ENCODE results near the gene PRKCB.
"Not testable (repeated sequence)": the region's sequence is repeated elsewhere in the genome, so short reads cannot be mapped to it uniquely, and the experiment has no call there.

The PRKCB gene

DNA sequence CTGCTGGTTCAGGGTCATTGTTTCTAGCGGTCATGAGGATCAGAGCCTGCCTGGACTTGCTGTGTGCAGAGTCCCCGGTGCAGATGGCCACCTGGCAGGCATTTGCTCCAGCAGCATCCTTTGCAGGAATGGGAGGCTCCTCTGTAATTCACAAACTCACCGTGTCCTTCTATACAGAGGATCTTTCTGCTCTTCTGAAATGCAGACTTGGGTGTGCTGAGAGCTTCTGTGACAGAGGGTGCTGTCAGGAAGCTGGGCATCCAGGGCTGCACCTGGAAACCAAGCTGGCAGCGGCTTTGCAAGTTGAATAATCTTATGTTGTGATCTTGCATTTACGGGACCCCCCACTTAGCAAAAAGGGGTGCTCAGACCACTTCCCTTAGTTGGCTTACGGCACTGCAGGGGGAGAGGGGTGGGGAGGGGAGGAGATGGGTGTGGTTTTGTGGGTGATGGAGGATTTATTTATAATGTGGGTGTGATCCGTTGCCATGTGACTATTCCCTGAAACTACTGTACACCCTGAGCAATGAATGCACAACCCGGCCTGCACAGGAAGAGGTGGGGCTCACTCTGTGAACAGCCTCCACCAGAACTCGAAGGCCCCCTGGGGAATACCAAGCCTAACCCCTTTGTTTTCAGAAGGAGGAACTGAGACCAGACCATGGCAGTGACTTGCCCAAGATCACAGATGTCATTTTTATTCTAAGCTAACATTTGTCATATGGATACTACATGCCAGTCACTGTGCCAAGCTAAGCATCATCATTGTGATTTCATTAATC, 178.3 kb downstream of the PRKCB start:
- H3K27ac ChIP-seq, result peak overlapping the region in 2 of 21 experiments; percentile 6 to 59
- H3K4me3 ChIP-seq, result no peak overlapping the region

DNA sequence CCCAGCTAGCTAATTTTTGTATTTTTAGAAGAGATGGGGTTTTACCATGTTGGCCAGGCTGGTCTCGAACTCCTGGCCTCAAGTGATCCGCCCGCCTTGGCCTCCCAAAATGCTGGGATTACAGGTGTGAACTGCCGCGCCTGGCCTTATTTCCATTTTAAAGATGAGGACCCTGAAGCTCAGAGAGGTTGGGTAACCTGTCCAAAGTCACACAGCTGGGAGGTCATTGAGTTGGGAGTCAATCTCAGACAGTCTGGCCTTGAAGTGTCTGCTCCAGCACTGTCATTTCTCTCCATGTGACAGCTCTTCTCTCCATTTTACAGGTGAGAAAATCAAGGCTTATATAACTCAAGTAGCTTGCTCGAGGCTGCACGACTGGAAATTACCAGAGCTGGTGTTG, 179.2 kb downstream of the PRKCB start:
- H3K27ac ChIP-seq, result peak overlapping the region in 1 of 21 experiments; percentile 45
- H3K4me3 ChIP-seq, result not testable (repeated sequence)

DNA sequence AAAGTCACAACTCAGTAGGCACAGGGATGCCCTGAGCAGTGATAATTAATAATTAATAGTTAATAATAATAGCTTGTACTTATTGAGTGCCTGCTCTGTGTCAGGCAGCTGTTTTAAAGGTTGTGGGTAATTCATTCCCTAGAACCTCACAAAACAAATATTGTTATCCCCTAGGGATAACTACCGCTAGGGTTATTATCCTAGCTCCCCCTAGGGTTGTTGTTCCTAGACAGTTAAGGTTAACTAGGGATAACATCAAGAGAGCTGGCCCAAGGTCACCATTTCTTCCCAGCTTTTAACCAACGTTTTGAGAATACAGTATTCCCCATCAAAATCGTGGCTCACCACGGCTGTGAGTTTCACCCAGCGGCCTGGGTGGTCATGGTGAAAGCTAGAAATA, 180.1 kb downstream of the PRKCB start:
- H3K4me3 ChIP-seq, result no peak overlapping the region
- no peak overlapping the region for H3K27ac ChIP-seq

DNA sequence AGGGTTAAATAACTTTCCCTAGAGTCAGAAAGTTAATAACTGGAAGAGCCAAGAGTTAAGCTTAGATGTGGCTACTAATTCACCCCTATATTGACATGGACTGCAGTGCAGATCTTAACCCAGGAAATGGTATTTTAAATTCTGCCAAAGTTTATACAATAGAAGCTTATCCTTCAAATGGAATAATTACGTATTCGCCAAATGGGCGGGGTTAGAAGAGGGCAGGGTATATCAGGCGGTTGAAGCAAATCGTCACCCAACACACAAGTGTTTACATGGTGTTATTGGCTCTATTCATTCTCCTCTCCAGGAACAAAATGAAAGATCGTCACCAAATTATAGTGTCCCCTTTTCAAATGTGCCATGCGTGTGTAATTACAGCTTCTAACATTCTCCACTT, 182.7 kb downstream of the PRKCB start:
- no peak overlapping the region for H3K4me3 ChIP-seq
- H3K27ac ChIP-seq, result no peak overlapping the region

DNA sequence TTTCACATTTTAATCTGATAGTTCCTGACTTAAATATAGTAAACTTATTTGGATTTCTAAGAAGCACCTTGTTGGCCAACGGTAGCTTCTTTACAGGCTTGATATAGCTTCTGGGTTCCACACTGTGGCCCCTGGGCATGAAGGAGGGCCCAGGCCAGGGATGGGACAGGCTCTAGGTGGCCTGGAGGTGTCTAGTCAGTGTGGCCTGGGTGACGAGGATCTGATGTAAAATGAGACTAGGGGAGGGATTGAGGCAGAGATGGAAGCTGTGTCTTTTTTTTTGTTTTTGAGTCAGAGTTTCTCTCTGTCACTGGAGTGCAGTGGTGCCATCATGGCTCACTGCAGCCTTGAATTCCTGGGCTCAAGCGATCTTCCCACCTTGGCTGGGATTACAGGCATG, 187.0 kb downstream of the PRKCB start:
- Histone ChIP-seq H3K27ac (no peak overlapping the region), H3K4me3 (no peak overlapping the region)

DNA sequence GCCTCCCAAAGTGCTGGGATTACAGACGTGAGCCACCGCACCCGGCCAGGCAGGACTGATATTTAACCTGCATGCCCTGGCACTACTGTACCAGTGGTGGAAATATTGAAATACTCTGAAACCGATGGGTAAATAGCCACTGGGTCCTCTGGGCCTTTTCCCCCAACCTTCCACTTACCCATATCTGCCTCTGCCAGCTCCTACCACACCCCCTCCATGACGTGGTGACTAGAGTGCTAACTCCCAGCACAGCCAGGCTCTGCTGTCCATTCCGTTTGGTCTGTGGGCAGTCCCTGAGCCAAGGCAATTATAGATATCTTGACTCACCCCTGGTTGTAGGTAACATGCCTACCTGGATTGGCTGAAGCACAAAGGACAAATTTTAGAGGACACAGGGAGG, 187.8 kb downstream of the PRKCB start:
- H3K4me3 ChIP-seq, result no peak overlapping the region
- no peak overlapping the region for H3K27ac ChIP-seq

DNA sequence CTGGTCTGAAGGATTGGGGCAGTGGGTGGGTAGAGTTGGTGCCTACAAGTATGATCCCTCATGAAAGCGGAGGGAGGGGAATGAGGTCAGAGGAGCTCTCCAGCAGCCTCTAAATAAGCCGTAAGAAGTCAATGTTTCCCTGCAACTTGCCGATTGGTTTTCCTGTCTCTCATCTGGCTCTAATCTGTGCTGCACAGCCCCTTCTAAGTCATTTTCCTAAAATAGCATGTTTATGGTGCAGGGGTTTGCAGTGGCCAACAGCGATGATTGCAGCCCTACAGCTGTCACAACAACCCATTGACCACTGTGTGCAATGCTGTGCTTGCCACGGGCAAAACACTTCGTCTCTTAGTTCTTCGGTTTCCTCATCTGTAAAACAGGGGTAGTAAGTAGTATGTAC, 189.2 kb downstream of the PRKCB start:
- H3K27ac ChIP-seq, result no peak overlapping the region
- no peak overlapping the region for H3K4me3 ChIP-seq

DNA sequence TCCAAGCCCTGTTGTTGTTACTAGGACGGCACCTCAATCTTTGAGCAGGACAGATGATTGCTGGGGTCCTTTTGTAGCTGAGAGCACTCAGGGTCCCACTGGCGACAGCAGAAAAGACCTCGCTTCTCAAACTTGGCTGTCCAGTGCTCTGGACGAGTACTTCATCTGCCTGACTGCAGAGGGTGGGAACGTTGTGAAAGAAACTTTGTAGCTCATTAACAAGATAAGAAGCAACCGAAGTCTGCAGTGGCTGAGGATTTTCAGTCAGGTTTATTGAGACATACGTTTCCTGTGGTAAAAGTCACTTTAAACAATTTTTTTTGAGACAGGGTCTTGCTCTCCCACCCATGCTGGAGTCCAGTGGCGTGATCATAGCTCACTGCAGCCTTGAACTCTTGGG, 191.7 kb downstream of the PRKCB start:
- H3K4me3 ChIP-seq, result no peak overlapping the region
- no peak overlapping the region for H3K27ac ChIP-seq

DNA sequence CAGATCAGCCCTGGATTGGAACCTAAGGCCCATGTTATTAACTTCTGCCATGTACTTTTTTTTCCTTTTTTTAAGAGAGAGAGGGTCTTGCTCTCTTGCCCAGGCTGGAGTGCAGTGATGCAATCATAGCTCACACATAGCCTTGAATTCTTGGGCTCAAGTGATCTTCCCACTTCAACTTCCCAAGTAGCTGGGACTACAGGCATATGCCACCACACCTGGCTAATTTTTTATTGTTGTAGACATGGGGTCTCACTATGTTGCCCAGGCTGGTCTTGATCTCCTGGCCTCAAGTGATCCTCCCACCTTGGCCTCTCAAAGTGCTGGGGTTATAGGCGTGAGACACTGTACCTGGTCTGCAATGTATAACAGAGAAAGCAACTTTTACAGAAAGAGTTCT, 194.1 kb downstream of the PRKCB start:
- not testable (repeated sequence) for H3K4me3 ChIP-seq, H3K27ac ChIP-seq

DNA sequence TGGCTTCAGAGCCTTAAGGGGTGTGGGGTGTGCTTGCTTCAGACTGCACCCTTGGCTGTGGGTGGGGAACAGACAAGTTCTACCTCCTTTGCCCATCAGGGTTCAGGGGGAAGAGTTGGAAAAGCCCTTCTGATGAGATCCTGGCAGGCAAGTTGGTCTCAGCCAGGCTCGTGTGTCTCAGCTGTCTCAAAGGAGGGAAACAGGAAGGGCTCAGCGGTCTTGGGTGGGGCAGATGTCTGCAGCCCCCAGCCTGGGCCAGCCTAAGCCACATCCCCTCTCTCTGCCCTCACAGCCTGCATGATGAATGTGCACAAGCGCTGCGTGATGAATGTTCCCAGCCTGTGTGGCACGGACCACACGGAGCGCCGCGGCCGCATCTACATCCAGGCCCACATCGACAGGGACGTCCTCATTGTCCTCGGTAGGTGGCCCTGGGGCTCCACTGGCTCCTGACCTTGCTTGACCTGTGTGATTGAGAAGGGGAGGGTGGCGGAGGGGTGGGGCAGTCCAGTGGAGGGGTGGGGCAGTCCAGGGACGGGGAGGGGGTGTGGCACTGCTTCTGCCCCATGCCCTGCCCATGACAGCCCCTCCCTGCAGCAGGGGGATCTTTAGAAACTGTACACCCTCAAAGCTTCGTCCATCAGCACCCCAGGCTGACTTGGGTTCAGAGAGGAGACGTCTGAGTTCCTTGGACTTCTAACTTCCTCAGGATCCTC, 199.5 kb downstream of the PRKCB start:
- no peak overlapping the region for H3K4me3 ChIP-seq
- peak overlapping the region in 1 of 21 experiments; percentile 35 for H3K27ac ChIP-seq

DNA sequence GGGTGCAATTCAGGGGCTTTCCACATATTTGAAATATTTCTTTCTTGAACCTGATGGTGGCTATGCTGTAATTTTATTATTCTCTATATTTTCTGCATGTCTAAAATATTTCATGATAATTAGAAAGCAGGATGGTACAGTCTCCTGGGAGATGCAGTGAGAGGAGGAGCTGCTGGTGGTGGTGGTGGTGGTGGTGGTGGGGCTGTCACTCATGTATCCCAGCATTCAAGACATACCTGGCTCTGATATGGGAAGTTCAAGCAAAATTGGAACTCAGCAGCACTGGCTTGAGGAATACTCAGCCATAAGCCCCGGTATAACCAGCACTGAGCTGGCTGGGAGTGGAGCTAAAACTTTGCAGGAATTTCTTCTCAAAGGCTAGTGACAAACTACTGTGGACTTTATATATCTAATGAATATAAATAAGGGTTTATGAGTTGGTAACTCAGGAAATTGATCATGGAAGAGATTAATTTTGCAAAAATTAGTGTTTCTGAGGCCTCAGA, 200.3 kb downstream of the PRKCB start:
- H3K27ac ChIP-seq, result no peak overlapping the region
- H3K4me3 ChIP-seq, result no peak overlapping the region

DNA sequence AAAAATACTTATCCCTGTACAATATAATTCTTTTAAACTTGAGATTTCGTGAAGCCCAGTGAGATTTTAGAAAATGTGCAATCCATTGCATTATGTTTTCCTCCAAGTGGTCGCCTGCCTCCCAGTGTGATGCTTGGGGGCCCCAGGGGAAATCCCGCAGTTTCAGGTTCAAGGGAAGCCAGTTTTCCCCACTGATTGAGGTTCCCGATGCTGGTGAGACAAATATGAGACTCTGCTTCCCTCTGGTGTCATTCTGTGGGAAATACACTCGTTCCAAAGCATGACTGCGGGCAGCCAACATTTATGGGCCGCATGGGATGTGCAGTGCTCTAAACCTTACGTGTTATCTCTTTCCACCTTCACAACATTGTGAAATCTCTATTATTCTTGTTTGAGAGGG, 200.8 kb downstream of the PRKCB start:
- no peak overlapping the region for H3K27ac ChIP-seq

DNA sequence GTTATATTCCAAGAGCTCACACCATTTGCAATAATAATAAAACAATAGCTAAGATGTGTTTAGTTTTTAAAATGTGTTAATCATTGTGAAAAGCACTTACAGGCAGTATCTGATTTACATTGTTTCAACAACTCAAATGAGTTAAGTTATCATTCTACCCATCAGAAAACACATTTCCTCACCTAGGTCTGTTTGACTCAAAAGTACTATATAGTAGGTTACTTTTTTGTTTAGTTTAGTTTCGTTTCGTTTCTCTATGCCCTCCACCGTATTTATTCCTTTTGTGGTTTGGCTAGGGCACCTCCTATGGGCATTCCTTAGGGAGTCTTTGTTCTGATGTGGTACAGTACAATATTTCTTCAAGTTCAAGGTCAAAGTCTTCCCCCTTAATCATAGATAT, 201.6 kb downstream of the PRKCB start:
- no peak overlapping the region for H3K4me3 ChIP-seq

More for the DNA sequence above, 200.8 kb downstream of the PRKCB start:
- H3K4me3 ChIP-seq, result no peak overlapping the region

DNA sequence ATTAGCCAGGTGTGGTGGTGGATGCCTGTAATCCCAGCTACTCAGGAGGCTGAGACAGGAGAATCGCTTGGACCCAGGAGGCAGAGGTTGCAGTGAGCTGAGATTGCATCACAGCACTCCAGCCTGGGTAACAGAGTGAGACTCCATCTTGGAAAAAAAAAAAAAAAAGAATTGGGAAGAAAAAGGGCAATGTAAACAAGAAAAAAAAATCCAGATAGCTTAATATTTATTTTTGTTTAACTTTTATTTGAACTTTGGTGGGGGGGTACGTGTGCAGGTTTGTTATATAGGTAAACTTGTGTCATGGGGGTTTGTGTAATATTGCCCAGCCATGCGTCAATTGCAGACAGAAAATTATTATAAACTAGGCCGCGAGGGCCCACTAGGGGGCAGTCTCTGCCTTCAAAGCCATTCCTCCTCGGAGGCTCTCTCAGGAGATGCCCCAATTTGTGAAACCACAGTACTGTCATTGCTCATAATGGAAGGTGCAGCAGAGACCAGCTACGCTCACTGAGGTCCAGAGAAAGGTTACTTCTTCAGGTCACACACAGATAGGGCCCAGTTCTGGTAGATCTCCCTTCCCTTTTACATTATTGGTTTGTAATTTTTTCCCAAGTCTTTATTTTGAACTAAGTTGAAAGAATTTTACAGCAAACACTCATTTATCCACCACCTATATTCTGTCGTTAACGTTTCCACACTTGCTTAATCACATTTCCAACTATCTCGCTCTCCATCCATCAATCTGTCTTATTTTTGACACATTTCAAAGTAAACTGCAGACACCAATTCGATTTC, 206.2 kb downstream of the PRKCB start:
- Histone ChIP-seq H3K27ac (no peak overlapping the region), H3K4me3 (no peak overlapping the region)

More for the DNA sequence above, 201.6 kb downstream of the PRKCB start:
- no peak overlapping the region for H3K27ac ChIP-seq

DNA sequence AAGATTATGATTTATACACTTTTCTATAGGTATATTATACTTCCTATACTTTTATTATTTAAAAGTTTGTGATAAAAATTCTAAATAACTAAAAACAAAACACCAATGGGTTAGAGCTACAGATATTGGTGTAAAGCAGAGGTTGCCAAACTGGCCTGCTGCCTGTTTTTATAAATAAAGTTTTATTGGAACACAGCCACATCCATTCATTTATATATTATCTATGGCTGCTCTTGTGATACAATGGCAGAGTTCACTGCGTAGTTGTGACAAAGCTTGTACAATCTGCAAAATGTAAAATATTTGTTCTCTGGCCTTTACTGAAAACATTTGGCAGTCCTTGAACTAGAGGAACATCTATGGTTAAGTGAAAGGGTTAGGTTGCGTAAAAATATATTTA, 208.7 kb downstream of the PRKCB start:
- Histone ChIP-seq H3K27ac (no peak overlapping the region), H3K4me3 (no peak overlapping the region)

DNA sequence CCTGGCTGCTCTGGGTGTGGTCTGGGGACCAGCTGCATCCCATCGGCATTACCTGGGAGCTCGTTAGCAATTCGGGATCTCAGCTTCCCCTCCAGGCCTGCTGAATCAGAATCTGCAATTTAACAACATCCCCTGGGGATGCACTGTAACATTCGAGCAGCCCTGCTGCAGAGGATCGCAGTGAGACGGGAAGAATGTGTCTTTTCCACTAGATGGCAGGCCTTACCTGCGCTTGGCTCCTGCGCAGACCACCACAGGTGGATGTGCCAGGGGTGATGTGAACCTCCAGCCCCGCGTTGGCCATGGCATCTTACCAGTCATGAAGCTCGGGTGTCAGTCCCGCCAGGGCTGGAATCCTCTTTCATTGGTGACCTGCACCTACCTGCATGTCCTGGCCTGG, 209.9 kb downstream of the PRKCB start:
- H3K4me3 ChIP-seq, result no peak overlapping the region
- H3K27ac ChIP-seq, result no peak overlapping the region

DNA sequence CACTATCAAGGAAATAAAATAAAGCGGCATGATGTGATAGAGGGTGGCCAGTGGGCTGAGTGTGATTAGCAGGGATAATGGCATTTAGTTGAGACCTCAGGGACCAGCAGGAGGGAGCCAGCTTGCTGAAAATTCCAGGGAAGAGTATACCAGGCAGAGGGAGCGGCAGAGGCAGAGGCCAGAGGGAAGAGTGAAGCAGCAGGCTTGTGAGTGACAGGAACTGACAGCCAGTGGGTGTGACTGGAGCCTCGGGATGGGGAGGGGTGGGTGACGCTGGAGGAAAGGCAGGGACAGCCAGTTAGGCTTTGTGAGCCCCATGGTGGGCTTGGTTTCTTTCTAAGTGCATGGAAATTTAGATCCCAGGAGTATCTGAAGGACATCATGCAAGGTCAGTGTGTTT, 210.7 kb downstream of the PRKCB start:
- no peak overlapping the region for H3K4me3 ChIP-seq
- no peak overlapping the region for H3K27ac ChIP-seq

DNA sequence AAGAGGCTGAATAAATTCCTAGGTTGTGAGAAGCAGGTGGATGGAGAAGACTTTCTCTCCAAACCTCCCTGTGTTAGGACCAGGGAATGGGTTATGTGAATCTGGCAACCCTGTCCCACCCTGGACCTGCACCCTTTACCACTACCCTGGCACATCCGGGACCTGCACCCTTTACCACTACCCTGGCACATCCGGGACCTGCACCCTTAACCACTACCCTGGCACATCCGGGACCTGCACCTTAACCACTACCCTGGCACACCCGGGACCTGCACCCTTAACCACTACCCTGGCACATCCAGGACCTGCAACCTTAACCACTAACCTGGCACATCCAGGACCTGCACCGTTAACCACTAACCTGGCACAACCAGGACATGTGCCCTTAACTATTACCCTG, 213.3 kb downstream of the PRKCB start:
- H3K27ac ChIP-seq, result no peak overlapping the region

DNA sequence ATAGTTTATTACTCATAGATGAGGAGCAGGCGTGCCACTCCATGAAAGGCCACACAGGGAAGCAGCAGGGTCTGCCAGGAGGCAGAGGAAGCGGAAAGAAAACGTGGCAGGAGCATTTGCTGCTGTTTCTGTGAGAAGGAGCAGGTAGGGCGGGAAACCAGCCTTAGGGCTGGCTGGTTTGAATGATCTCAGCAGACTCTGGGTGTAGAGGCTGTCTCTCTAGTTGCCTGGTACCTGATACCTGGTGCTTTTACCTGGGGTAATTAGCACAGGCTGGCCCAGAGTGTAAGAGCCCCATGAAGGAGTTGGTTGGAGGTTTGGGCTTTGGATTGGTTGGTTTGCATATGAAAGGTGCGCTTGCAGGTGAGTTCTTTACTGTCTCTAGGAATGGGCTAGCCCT, 215.3 kb downstream of the PRKCB start:
- no peak overlapping the region for H3K4me3 ChIP-seq
- H3K27ac ChIP-seq, result no peak overlapping the region

More for the DNA sequence above, 213.3 kb downstream of the PRKCB start:
- no peak overlapping the region for H3K4me3 ChIP-seq

DNA sequence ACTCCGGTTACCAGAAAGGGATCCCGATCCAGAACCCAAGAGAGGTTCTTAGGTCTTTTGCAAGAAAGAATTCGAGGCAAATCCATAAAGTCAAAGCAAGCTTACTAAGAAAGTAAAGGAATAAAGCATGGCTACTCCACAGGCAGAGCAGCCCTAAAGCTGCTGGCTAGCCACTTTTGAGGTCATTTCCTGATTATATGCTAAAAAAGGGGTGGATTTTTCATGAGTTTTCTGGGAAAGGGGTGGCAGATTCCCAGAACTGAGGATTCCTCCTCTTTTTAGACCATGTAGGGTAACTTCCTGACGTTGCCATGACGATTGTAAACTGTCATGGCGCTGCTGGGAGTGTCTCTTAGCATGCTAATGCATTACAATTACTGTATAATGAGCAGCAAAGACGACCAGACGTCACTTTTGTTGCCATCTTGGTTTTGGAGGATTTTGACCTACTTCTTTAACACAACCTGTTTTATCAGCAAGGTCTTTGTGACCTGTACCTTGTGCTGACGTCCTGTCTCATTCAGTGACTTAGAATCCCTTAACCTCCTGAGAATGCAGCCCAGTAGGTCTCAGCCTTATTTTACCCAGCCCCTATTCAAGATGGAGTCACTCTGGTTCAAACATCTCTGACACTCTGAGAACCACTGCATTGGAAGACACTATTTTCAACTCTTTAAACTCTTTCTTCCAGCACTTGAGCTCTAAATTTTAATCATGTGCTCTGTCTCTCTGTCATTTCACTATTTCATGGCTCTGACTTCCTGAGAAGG, 216.7 kb downstream of the PRKCB start:
- H3K4me3 ChIP-seq, result no peak overlapping the region
- H3K27ac ChIP-seq, result no peak overlapping the region

All from skin epidermis (tissue), 12 donors.